ENCODE results near the gene ELANE.
"Not testable (repeated sequence)": the region's sequence is repeated elsewhere in the genome, so short reads cannot be mapped to it uniquely, and the experiment has no call there.

Gene ELANE

GRCh38 chr19:881385-882071, 29.4 kb downstream of the ELANE start:
- DNase-seq = no peak

GRCh38 chr19:882871-883497, 30.9 kb downstream of the ELANE start:
- DNase-seq = no peak

GRCh38 chr19:883661-884211, 31.6 kb downstream of the ELANE start:
- DNase-seq = no peak

- no peak for DNase-seq
These were observed 32.5 kb downstream of the ELANE start for GRCh38 chr19:884420-885211.

GRCh38 chr19:885536-886224, 33.6 kb downstream of the ELANE start:
- no peak for DNase-seq

GRCh38 chr19:887072-887471, 35.0 kb downstream of the ELANE start:
- no peak for DNase-seq

GRCh38 chr19:887599-887998, 35.5 kb downstream of the ELANE start:
- DNase-seq = no peak

GRCh38 chr19:888581-889385, 36.7 kb downstream of the ELANE start:
- no peak for DNase-seq

- no peak for DNase-seq
These were observed 37.7 kb downstream of the ELANE start for GRCh38 chr19:889662-890295.

GRCh38 chr19:890831-891230, 38.7 kb downstream of the ELANE start:
- no peak for DNase-seq

GRCh38 chr19:891421-892200, 39.5 kb downstream of the ELANE start:
- DNase-seq = not testable (repeated sequence)

- no peak for DNase-seq
These were observed 40.3 kb downstream of the ELANE start for GRCh38 chr19:892243-892893.

- DNase-seq = peak; percentile 84
These were observed 41.0 kb downstream of the ELANE start, which contains the start of the genes MED16 and RNU6-9 for GRCh38 chr19:892894-893689. TSS of gene MED16 (minus strand) at chr19:893187. CDS start at chr19:891131, 2,056 bp downstream. TSS of gene RNU6-9 (plus strand) at chr19:893484.

GRCh38 chr19:896434-896833, 44.3 kb downstream of the ELANE start:
- DNase-seq = no peak

GRCh38 chr19:896999-897398, 44.9 kb downstream of the ELANE start:
- DNase-seq = no peak

- DNase-seq = no peak
These were observed 45.4 kb downstream of the ELANE start for GRCh38 chr19:897442-898039.

- no peak for DNase-seq
These were observed 46.6 kb downstream of the ELANE start for GRCh38 chr19:898663-899062.

GRCh38 chr19:899336-900042, 47.4 kb downstream of the ELANE start:
- DNase-seq = no peak

Measured in activated T-cell treated with anti-CD3 and anti-CD28 coated beads for 4 hours (primary cell).